ENCODE results near the gene SEPTIN8. TPM values are rescaled to one million over a fixed set of nuclear protein-coding genes. Genes with fewer than 3 reads are reported as not detected.

SEPTIN8 gene
- total and polyA plus RNA-seq, 2 of the 13 experiments (the other 11 are each of a cell fraction or from before 2014, with no cell fraction given): 41.4 to 49.9 TPM

GRCh38 chr5:132808448-132808847 is 31.4 kb upstream of the SEPTIN8 start (continued):
- TF ChIP-seq KLF16 (CRISPR knock-in tag; IDR thresholded peaks at IDR 0.05) (0 out of 4 replicates have a peak, but pooled peaks of 1 of the 2 experiments have one; percentile 21), FOXA3 (CRISPR knock-in tag; IDR thresholded peaks at IDR 0.05) (peak; percentile 58), SNRNP70 (IDR thresholded peaks at IDR 0.05; ENCODE audit: low read depth, low read length) (no peak), XRCC5 (optimal IDR thresholded peaks at IDR 0.05; ENCODE audit: low read length) (no peak), MTA3 (CRISPR knock-in tag; IDR thresholded peaks at IDR 0.05) (no peak), ZNF644 (CRISPR knock-in tag; IDR thresholded peaks at IDR 0.05; ENCODE audit: low read depth) (0 out of 2 replicates have a peak, but pooled peaks have one; percentile 13), HNF4A (CRISPR knock-in tag; IDR thresholded peaks at IDR 0.05) (0 out of 2 replicates have a peak, but pooled peaks have one; percentile 16), SOX6 (IDR thresholded peaks at IDR 0.05) (no peak), SOX6 (CRISPR knock-in tag; IDR thresholded peaks at IDR 0.05) (0 out of 2 replicates have a peak, but pooled peaks have one; percentile 23), HDAC2 (CRISPR knock-in tag; IDR thresholded peaks at IDR 0.05) (peak; percentile 39; the same call in 1 of the 2 replicates), ARID5B (CRISPR knock-in tag; IDR thresholded peaks at IDR 0.05) (peak; percentile 48; the same call in 1 of the 2 replicates), ZBTB39 (CRISPR knock-in tag; IDR thresholded peaks at IDR 0.05) (no peak), RXRB (CRISPR knock-in tag; IDR thresholded peaks at IDR 0.05; ENCODE audit: borderline replicate concordance) (0 out of 2 replicates have a peak, but pooled peaks have one; percentile 31), ZNF331 (CRISPR knock-in tag; IDR thresholded peaks at IDR 0.05) (peak; percentile 26; the same call in 1 of the 2 replicates), ZBTB37 (CRISPR knock-in tag; IDR thresholded peaks at IDR 0.05) (no peak), ZNF790 (CRISPR knock-in tag; IDR thresholded peaks at IDR 0.05; ENCODE audit: borderline replicate concordance) (no peak), GATAD2A (CRISPR knock-in tag; IDR thresholded peaks at IDR 0.05) (0 out of 2 replicates have a peak, but pooled peaks have one; percentile 43)

All from HepG2 (cell line).